GM12872 (cell line): ENCODE results near the gene SMIM33.

Experiments used
- TF ChIP-seq, protein P1 (sequence below): IDR thresholded peaks from 3 replicates; pipeline ENCODE4 v1.5.1; 2011; ENCODE audit warnings: low read depth, mild to moderate bottlenecking, low read length, moderate library complexity; ENCODE audit not compliant: insufficient read depth

SMIM33 gene

GRCh38 chr5:139472386-139473030, 1.7 kb downstream of the SMIM33 start:
- TF ChIP-seq, protein P1, sequence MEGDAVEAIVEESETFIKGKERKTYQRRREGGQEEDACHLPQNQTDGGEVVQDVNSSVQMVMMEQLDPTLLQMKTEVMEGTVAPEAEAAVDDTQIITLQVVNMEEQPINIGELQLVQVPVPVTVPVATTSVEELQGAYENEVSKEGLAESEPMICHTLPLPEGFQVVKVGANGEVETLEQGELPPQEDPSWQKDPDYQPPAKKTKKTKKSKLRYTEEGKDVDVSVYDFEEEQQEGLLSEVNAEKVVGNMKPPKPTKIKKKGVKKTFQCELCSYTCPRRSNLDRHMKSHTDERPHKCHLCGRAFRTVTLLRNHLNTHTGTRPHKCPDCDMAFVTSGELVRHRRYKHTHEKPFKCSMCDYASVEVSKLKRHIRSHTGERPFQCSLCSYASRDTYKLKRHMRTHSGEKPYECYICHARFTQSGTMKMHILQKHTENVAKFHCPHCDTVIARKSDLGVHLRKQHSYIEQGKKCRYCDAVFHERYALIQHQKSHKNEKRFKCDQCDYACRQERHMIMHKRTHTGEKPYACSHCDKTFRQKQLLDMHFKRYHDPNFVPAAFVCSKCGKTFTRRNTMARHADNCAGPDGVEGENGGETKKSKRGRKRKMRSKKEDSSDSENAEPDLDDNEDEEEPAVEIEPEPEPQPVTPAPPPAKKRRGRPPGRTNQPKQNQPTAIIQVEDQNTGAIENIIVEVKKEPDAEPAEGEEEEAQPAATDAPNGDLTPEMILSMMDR = no peak

- TF ChIP-seq, protein P1 = no peak
Observed at GRCh38 chr5:139473105-139473504, 2.3 kb downstream of the SMIM33 start.

DNA sequence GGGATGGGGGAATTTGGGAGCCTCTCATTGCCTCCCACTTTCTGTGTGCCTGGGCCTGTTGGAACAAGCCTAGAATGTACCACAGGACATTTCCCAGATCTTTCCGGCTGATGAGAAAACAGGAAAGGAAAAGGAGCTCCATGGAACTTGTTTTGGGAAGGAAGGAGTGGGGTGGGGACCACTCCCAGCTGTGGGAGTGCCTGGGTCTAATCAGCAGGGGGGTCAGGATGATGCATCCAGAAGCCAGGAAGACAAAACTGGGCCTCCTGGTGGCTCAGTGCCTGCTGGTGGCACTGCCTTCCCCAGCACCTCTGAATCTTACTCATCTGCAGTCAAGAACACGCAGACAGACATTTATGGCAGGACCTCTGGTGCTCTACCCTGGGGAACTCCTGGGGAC, 2.8 kb downstream of the SMIM33 start:
- TF ChIP-seq, protein P1 = no peak

GRCh38 chr5:139474890-139475791, 4.3 kb downstream of the SMIM33 start:
- TF ChIP-seq, protein P1 = no peak

DNA sequence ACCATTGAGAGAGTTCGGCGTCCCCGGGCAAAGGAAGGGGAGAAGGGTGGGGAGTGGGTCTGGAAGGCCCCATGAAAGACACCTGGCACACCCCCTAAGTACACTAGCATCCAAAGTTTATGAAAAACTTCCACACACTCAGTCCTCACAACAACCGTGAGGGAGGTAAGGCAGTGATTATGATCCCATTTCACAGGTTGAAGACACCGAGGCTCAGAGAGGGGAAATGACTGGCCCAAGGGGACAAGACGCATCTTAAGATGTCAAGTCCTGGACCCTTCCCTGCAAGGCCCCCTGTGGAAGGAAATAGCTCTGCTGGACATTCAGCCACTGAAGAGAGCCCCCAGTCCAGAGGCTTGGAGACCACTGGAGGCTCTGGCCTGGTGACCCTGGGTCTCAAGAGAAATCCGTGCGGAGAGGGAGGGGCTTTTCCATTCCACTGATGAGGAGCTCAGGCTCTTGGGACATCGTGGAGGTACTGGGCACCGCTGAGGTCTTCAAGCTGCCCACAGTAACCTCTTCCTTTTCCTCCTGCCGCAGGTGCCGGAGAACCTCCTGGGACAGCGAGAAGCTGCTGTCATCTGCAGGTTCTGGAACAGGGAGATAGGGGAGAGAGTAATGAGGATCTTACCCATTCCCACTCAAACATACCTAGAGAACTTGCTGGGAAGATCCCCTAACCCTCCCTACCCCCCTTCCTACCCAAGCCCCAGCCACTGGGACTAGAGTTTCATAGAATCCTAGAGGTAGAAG, 5.2 kb downstream of the SMIM33 start:
- TF ChIP-seq, protein P1 = no peak

DNA sequence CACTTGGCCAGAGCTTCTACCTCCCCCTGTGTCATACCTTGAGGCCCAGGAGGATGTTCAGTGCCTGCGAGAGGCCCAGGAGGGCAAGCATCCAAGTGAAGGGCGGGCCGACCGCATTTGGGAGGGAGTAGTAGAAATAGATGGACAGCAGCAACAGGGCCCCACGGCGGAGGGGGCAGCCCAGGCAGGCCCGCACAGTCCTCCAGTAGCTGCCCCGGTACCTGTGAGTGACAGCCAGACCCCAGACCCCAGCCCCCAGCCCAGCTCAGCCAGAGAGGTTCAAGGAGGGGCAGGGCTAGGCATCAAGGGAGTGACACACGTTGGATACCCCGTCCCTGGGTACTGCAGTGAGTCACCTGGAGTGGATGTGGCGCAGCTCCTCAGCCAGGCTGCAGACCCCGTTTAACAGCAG, 10.3 kb downstream of the SMIM33 start:
- TF ChIP-seq, protein P1 = no peak

DNA sequence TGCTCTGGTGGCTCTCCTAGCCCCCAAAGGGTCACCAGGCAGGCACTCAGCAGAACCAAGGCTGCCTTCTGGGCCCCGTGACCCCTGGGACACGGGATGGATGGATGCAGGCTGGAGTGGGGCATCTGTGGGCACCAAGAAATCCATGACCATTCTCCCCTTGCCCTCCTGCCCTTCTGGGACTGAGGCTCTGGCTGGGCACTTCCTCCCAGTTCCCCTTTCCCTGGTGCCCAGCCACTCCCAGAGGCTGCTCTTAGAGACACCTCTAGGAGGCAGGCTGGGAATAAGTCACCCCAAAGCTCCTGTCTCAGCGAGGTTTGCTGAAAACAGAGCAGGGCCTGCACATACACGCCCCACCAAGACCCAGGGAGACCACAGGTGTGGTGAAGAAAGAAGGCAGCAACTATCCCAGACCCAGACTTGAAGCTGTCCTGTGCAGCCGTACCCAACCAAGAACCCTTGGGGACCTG, 10.8 kb downstream of the SMIM33 start:
- TF ChIP-seq, protein P1 = 0 out of 3 replicates have a peak, but pooled peaks have one; percentile 23
